NCI-H187 treated with DMSO at 0.1 percent for 48 hours (cell line): Measurements from ENCODE around the gene CGB3.

Experiments
- DNase-seq: peaks from one replicate; lab custom pipeline; 2025; lab: John Stamatoyannopoulos, UW

CGB3 gene

GRCh38 chr19:48988286-48988685 is 35.8 kb downstream of the CGB3 start:
- DNase-seq = no peak

- no peak for DNase-seq
Observed at GRCh38 chr19:48987323-48987722, 36.8 kb downstream of the CGB3 start.

GRCh38 chr19:48986211-48986610 is 37.9 kb downstream of the CGB3 start:
- no peak for DNase-seq

- no peak for DNase-seq
Observed at GRCh38 chr19:48985711-48986110, 38.4 kb downstream of the CGB3 start.

GRCh38 chr19:48982280-48982679 is 41.9 kb downstream of the CGB3 start:
- no peak for DNase-seq

- no peak for DNase-seq
Observed at GRCh38 chr19:48977061-48977460, 47.1 kb downstream of the CGB3 start.

- no peak for DNase-seq
Observed at GRCh38 chr19:48975947-48976847, 47.9 kb downstream of the CGB3 start.
